Astrocyte of the cerebellum (primary cell): ENCODE measurements around the gene C20orf173.
"Not testable (repeated sequence)": the region's sequence is repeated elsewhere in the genome, so short reads cannot be mapped to it uniquely, and the experiment has no call there.

ENCODE experiments used
- DNase-seq: peaks from one replicate; pipeline ENCODE4 v3.0.0-alpha.2; 2011; ENCODE audit warnings: low read depth
- H3K4me3 ChIP-seq: 2 replicates; pipeline ENCODE4 v1.5.1; 2011; ENCODE audit warnings: mild to moderate bottlenecking, low read depth, low read length, moderate library complexity
- CTCF ChIP-seq: IDR thresholded peaks from 2 replicates; pipeline ENCODE4 v1.5.1; 2012; ENCODE audit warnings: low read length, low read depth, moderate library complexity, mild to moderate bottlenecking; ENCODE audit errors: missing control alignments
- in situ Hi-C: cut with HindIII; loops from 2 replicates; pipeline ENCODE4 v1.10.0; 2017; ENCODE audit warnings: low sequenced_read_pairs

Gene C20orf173

GRCh38 chr20:35518955-35519354, 10.5 kb downstream of the C20orf173 start:
- in situ Hi-C loops = no loop called here
- H3K4me3 ChIP-seq = no peak overlapping the region
- TF ChIP-seq CTCF = no peak
- no peak for DNase-seq

GRCh38 chr20:35517767-35518166, 11.7 kb downstream of the C20orf173 start:
- in situ Hi-C loops, H3K4me3 ChIP-seq, DNase-seq: not testable (repeated sequence)

GRCh38 chr20:35517125-35517524, 12.3 kb downstream of the C20orf173 start:
- TF ChIP-seq CTCF = no peak
- in situ Hi-C loops = no loop called here
- no peak overlapping the region for H3K4me3 ChIP-seq
- no peak for DNase-seq

- DNase-seq = peak; percentile 81
- in situ Hi-C loops = no loop called here
- no peak overlapping the region for H3K4me3 ChIP-seq
- TF ChIP-seq CTCF = no peak
These were observed 13.4 kb downstream of the C20orf173 start for GRCh38 chr20:35515949-35516645.

GRCh38 chr20:35515341-35515740, 14.1 kb downstream of the C20orf173 start:
- in situ Hi-C loops = no loop called here
- H3K4me3 ChIP-seq = no peak overlapping the region
- no peak for DNase-seq
- TF ChIP-seq CTCF = no peak

GRCh38 chr20:35514371-35514932, 15.0 kb downstream of the C20orf173 start:
- in situ Hi-C loops = no loop called here
- no peak for DNase-seq
- no peak for TF ChIP-seq CTCF
- no peak overlapping the region for H3K4me3 ChIP-seq

GRCh38 chr20:35511814-35512420, 17.5 kb downstream of the C20orf173 start:
- in situ Hi-C loops = no loop called here
- peak; percentile 35 for DNase-seq
- no peak overlapping the region for H3K4me3 ChIP-seq
- peak; percentile 78 for TF ChIP-seq CTCF
